ENCODE measurements around the gene RUNX1. TPM values are rescaled to one million over a fixed set of nuclear protein-coding genes. Genes with fewer than 3 reads are reported as not detected.

Gene RUNX1
- total RNA-seq, 2 donors from 2014 or later: 23.0 to 25.8 TPM

DNA sequence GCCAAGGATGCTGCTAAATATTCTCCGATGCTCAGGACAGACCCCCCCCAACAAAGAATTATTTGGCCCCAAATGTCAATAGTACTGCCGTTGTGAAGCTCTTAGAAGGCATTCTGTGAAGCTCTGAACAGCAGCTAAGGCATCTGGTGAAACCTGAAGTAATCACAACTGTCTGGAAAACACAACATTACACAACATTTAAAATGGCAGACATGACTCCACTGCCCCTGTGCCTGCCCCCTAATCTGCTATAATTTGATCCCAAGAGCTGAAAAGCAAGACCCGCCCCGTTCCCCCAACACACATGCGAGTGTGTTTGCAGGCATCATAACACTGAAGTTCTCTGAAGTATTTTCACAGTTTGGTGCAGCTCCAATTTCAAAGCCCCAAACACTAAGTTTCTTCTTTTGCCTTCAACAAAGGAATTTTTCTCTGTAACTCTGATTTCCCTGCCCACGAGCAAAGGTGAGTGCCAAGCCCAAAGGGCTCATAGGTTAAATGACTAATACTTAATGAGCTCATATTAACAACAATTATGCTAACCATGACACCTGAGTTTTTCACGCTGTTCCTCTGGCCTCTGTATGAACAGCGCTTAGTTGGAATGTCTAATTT is 251.1 kb downstream of the RUNX1 start:
- TF ChIP-seq, protein P1, sequence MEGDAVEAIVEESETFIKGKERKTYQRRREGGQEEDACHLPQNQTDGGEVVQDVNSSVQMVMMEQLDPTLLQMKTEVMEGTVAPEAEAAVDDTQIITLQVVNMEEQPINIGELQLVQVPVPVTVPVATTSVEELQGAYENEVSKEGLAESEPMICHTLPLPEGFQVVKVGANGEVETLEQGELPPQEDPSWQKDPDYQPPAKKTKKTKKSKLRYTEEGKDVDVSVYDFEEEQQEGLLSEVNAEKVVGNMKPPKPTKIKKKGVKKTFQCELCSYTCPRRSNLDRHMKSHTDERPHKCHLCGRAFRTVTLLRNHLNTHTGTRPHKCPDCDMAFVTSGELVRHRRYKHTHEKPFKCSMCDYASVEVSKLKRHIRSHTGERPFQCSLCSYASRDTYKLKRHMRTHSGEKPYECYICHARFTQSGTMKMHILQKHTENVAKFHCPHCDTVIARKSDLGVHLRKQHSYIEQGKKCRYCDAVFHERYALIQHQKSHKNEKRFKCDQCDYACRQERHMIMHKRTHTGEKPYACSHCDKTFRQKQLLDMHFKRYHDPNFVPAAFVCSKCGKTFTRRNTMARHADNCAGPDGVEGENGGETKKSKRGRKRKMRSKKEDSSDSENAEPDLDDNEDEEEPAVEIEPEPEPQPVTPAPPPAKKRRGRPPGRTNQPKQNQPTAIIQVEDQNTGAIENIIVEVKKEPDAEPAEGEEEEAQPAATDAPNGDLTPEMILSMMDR (IDR thresholded peaks at IDR 0.05): no peak
- TF ChIP-seq POLR2AphosphoS5 (IDR thresholded peaks at IDR 0.05) (no peak), POLR2A (IDR thresholded peaks at IDR 0.05) (no peak)
- Histone ChIP-seq H3K27me3 (replicated peaks; ENCODE audit: insufficient read depth) (no peaks in the 10 kb centered on the region), H3K9me3 (no peaks in the 10 kb centered on the region), H3K27ac (no peak overlapping the region), H3K36me3 (no peaks in the 10 kb centered on the region), H3K4me1 (replicated peaks) (no peaks in the 10 kb centered on the region), H3K4me3 (no peak overlapping the region)
- intact Hi-C loops (cut with DNase I): loop anchor here (5.0 kb wide), 1 partner anchor 89 kb away; no protein-coding TSS in a partner anchor
- no peak for DNase-seq (ENCODE audit: low spot score)
- WGBS: 83% methylated on average over 8 of the region's 8 CpGs

DNA sequence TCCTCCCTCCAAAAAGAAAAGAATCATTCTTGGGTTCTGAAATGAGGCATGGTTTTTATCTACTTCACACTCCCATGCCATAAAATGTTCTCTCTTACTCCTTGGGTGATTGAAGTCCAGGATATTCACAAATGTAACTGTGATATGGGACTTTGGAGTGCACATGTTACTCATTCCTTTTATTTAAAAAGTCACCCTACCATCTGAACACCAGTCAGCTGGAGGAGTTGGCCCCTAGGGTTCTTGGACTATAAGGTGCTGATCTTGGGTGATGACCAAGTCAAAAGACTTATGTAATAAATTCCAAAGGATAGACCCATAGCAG is 251.9 kb downstream of the RUNX1 start:
- H3K36me3 ChIP-seq: no peaks in the 10 kb centered on the region
- DNase-seq (ENCODE audit: low spot score): no peak
- H3K27me3 ChIP-seq (replicated peaks; ENCODE audit: insufficient read depth): no peaks in the 10 kb centered on the region
- intact Hi-C loops (cut with DNase I): loop anchor here (5.0 kb wide), 1 partner anchor 90 kb away; no protein-coding TSS in a partner anchor
- no peaks in the 10 kb centered on the region for H3K4me1 ChIP-seq (replicated peaks)
- peak overlapping the region in 1 of 2 donors; percentile 78 for H3K27ac ChIP-seq
- H3K4me3 ChIP-seq: no peak overlapping the region
- TF ChIP-seq POLR2AphosphoS5 (IDR thresholded peaks at IDR 0.05): no peak
- TF ChIP-seq, protein P1 (IDR thresholded peaks at IDR 0.05): no peak
- no peak for TF ChIP-seq POLR2A (IDR thresholded peaks at IDR 0.05)
- H3K9me3 ChIP-seq: no peaks in the 10 kb centered on the region

DNA sequence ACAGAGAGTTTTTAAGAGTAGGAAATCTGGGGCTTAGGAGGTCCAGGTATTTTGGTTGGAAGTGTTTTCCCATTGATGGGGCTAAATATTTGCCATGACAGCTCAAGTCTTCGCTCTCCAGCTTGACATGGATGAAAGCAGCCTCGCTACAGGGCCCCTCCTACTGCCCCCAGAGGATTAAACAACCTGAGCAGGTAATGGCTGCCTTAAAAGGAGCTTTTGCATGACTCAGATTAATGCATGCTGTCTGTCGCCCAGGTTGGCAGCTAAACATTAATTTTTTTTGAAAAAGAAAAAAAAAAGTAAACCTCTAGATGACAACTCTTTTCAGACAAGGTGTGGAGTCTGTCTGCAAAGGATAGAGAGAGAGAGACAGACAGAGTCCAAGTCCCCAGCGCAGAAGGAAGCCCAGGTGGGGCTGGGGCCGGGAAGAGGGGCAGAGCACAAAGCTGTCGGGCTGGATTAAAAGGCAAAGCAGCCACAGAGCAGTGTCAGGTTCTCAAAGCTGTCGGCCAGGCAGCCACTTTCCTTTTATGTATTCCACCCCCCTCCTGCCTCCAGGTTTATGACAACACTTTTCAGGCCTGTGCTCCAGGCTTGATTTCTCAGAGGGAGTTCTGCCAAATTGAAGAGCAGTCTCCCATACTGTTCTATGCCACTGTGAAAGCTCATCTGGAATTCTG is 252.4 kb downstream of the RUNX1 start:
- TF ChIP-seq, protein P1 (IDR thresholded peaks at IDR 0.05): no peak
- peak; percentile 34 for TF ChIP-seq POLR2AphosphoS5 (IDR thresholded peaks at IDR 0.05)
- no peak overlapping the region for H3K4me3 ChIP-seq
- intact Hi-C loops (cut with DNase I): loop anchor here (5.0 kb wide), 1 partner anchor 91 kb away; no protein-coding TSS in a partner anchor
- no peaks in the 10 kb centered on the region for H3K4me1 ChIP-seq (replicated peaks)
- no peaks in the 10 kb centered on the region for H3K27me3 ChIP-seq (replicated peaks; ENCODE audit: insufficient read depth)
- no peaks in the 10 kb centered on the region for H3K9me3 ChIP-seq
- H3K36me3 ChIP-seq: no peaks in the 10 kb centered on the region
- H3K27ac ChIP-seq: peak overlapping the region; percentile 75 to 78
- 45% methylated on average over 7 of the region's 7 CpGs for WGBS
- DNase-seq (ENCODE audit: low spot score): peak; percentile 63

DNA sequence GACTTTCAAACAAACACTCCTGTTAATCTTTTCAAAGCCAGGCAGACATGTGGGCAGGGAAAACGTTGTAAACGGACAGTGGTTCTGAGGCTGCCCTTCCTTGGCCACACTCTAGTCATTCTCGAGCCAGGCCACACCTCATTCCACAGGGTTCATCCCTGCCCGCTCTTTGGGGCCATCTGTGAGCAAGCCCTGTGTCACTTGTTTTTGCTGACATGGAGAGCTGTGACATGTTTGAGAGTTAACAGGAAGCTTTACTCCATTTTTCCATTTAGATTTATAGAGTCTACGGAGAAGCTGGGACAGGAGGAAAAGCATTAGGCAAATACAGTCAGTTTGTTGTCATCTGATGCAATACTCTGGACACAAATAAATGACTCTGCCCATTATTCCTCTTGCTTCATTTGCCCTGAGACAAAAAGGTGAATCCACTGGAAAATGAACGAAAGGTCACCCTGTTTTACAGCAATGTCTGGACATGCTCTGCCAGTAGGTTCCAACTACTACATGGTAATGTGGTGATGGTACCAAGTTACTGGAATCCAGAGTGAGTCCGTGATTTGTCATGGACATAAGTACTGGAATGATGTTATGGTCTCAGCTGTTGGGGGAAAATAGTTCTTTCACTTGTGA is 253.4 kb downstream of the RUNX1 start:
- WGBS: 23% methylated on average over 7 of the region's 7 CpGs
- Histone ChIP-seq H3K4me3 (no peak overlapping the region), H3K27me3 (replicated peaks; ENCODE audit: insufficient read depth) (no peaks in the 10 kb centered on the region), H3K9me3 (no peaks in the 10 kb centered on the region), H3K36me3 (no peaks in the 10 kb centered on the region), H3K27ac (peak overlapping the region; percentile 75 to 78), H3K4me1 (replicated peaks) (no peaks in the 10 kb centered on the region)
- peak; percentile 53 for DNase-seq (ENCODE audit: low spot score)
- TF ChIP-seq POLR2A (IDR thresholded peaks at IDR 0.05) (no peak), POLR2AphosphoS5 (IDR thresholded peaks at IDR 0.05) (peak; percentile 45)
- TF ChIP-seq, protein P1 (IDR thresholded peaks at IDR 0.05): no peak
- intact Hi-C loops (cut with DNase I): loop anchor here (5.0 kb wide), 1 partner anchor 92 kb away; no protein-coding TSS in a partner anchor
